Measurements from ENCODE around the gene TUBA3C.
"Not testable (repeated sequence)": the region's sequence is repeated elsewhere in the genome, so short reads cannot be mapped to it uniquely, and the experiment has no call there.

The TUBA3C gene

DNA sequence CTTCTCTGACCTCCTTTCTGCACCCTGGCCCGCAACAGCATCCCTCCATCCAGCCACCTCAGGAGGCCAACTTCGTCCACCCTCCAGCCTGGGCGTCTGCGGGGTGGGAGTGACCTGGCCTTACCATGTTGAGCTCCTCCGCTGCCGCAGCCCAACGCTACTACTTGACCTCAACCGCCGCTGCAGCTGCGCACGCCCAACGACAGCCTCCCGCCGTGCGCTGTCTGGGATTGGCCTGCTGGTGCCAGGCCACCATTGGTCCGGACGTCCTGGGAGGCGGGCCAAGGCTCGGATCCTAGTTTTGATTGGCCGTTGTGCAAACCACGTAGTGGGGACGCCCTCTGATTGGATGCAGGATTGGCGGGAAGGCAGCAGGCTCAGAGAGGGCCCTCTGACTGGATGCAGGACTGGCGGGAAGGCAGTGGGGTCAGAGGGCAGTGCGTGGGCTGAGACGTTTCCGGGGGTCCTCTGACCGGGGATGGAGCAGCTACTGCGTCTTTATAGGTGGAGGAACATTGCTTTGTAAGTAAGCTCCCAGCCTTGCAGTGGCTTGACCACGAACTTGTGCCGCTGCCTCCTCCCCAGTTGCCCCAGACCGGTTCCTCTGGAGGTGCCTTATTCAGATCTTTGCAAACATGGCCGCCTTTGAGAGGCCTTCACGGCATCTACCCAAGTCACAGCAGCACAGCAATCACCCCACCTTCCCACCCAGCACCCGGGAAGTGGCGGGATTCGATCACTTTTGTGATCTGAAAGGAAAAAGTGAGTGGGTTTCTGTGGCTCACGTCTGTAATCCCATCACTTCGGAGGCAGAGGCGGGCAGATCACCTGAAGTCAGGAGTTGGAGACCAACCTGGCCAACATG is at the start of gene TUBA3C:
Gene TUBA3C (minus strand): TSS at position 204 of the 865 bp plus-strand sequence. CDS start 77 bp downstream, at position 127.
- no peak within 1 kb of the TSS for H3K4me3 ChIP-seq (ENCODE audit: low read depth, low read length)
- no peak for DNase-seq (ENCODE audit: low read depth)
- TF ChIP-seq, protein P1, sequence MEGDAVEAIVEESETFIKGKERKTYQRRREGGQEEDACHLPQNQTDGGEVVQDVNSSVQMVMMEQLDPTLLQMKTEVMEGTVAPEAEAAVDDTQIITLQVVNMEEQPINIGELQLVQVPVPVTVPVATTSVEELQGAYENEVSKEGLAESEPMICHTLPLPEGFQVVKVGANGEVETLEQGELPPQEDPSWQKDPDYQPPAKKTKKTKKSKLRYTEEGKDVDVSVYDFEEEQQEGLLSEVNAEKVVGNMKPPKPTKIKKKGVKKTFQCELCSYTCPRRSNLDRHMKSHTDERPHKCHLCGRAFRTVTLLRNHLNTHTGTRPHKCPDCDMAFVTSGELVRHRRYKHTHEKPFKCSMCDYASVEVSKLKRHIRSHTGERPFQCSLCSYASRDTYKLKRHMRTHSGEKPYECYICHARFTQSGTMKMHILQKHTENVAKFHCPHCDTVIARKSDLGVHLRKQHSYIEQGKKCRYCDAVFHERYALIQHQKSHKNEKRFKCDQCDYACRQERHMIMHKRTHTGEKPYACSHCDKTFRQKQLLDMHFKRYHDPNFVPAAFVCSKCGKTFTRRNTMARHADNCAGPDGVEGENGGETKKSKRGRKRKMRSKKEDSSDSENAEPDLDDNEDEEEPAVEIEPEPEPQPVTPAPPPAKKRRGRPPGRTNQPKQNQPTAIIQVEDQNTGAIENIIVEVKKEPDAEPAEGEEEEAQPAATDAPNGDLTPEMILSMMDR (IDR thresholded peaks at IDR 0.05; ENCODE audit: insufficient read depth, low read depth, low read length, missing control alignments), result no peak

DNA sequence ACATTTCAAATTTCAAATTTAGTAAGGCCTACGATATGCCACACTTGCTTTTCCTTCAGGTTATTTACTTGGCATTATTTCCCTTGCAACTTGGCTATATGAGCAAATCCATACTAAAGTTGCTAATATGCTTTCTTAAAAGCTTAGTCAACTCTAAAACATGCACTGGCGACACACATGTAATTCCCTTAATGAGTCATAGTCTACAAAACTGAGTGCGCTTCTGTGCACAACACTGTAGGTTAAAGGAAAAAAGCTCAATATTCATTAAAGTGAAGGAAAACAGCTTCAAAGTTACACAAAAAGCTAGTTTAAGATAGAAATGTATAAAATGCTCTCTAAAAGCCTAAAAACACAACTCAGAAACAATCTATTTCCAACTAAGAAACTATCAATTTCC is 25.8 kb upstream of the TUBA3C start:
- not testable (repeated sequence) for DNase-seq (ENCODE audit: low read depth); H3K4me3 ChIP-seq (ENCODE audit: low read depth, low read length)

DNA sequence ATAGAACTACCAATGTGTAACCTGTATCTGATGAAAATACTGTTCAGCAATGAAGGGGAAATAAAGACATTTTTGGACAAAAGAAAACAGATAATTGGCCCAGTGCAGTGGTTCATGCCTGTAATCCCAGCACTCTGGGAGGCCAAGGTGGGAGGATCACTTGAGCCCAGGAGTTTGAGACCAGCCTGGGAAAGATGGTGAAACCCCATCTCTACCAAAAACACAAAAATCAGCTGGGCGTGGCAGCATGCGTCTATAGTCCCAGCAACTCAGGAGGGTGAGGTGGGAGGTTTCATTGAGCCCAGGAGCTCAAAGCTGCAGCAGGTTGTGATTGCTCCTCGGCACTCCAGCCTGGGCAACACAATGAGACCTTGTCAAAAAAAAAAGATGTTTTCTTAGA is 11.0 kb upstream of the TUBA3C start:
- DNase-seq (ENCODE audit: low read depth); H3K4me3 ChIP-seq (ENCODE audit: low read depth, low read length): not testable (repeated sequence)

DNA sequence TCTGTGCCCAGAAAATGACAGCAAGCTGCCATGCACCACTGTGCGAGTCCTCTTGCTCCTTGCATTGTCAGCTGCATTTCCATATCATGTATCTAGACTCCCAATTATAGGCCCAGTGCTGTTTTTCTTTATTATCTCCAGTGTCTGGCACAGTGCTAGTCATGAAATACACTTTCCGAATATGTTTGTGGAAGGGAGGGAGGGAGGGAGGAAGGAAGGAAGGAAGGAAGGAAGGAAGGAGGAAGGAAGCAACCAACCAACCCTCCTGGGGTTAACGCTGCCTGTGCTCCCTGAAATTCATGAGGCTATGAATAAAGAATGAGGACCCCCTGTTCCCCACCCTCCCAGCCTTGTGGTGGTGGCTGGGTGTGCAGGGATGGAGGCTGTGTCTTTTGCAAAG is 8.3 kb upstream of the TUBA3C start:
- H3K4me3 ChIP-seq (ENCODE audit: low read depth, low read length); DNase-seq (ENCODE audit: low read depth): not testable (repeated sequence)

DNA sequence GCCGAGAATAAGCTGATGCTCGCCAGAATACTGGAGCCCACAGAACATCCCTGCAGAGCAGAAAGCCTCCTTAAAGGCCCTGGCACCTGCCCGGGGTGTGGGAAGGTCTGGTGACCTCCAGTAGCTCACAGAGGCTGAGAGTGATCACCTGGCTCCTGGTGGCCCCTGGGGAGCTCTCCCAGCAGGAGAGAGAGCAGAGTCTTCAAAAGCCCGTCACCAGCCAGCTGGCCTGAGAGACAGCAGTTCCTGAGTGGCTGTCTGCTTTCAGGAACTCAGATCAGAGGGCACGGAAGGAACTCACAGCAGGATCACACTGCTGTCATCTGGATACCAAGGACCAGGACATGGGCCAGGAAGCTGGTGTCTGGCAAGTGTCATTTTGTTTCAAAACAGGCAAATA is 7.7 kb upstream of the TUBA3C start:
- not testable (repeated sequence) for H3K4me3 ChIP-seq (ENCODE audit: low read depth, low read length); DNase-seq (ENCODE audit: low read depth)

DNA sequence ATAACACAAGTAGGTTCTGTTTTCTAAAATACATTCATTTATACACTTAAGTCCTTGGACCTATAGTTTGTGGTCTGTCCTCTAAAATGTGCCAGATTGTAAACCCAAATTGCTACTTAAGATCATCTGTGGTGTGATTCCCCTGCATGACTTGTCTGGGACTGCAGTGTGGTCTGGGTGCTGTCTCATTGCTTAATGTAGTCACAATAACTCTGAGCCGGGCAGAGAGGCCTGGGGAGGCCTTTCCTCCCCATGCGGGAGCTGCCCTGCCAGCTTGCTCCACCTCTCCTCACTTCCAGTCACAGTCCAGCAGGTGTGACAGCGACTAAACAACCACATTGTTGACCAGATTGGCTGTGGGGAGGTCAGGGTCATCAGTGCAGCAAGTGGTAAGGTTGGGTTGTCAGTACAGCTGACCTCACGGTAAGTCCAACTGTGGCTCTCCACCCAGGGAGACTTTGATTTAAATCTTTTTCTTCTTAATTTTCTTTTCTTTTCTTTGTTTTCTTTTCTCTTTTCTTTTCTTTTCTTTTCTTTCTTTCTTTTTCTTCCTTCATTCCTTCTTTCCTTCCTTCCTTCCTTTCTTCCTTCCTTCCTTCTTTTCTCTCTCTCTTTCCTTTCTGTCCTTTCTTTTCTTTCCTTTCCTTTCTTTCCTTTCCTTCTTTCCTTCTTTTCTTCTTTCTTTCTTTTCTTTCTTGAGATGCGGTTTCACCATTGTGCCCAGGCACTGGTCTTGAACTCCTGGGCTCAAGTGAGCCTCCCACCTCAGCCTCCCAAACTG is 4.4 kb upstream of the TUBA3C start:
- peak; percentile 8 for DNase-seq (ENCODE audit: low read depth)
- H3K4me3 ChIP-seq (ENCODE audit: low read depth, low read length), result no peak overlapping the region
- TF ChIP-seq, protein P1 (IDR thresholded peaks at IDR 0.05; ENCODE audit: insufficient read depth, low read depth, low read length, missing control alignments), result no peak

DNA sequence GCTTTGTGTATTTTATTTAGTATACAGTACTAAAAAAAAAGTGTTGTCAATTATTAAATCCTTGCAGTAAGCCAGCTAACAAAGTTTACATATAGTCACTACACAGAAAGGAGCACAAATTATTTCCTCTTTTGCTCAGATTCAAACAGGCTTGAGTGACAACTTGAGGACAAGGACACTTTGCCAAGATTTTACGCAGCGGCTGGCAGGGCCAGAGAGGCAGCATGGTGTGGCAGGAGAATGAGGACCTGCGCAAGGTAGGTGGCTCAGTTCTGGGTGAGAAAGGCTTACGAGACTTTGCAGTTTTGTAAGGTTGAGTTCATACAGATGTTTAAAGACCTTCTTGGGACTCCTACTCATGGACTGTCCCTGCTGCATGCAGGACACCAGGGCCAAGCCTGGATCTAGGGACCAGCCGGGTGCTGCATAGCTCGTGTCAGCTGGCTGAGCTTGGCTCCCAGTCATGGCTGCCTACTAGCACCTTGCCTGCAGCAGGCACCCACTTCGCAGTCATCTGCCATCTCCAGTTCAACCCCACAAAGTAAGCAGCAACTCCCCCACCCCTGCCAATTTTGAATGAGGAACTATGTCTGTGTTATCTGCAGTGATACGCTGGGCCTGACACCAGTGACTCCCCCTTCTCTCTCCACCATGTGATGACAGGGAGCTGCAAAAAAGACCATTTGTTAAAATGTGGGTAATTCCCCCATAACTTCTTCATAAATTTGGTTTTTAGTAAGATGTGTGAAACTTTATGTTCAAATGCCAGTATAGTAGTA is 3.7 kb upstream of the TUBA3C start:
- H3K4me3 ChIP-seq (ENCODE audit: low read depth, low read length), result no peak overlapping the region
- TF ChIP-seq, protein P1 (IDR thresholded peaks at IDR 0.05; ENCODE audit: insufficient read depth, low read depth, low read length, missing control alignments), result no peak
- no peak for DNase-seq (ENCODE audit: low read depth)

DNA sequence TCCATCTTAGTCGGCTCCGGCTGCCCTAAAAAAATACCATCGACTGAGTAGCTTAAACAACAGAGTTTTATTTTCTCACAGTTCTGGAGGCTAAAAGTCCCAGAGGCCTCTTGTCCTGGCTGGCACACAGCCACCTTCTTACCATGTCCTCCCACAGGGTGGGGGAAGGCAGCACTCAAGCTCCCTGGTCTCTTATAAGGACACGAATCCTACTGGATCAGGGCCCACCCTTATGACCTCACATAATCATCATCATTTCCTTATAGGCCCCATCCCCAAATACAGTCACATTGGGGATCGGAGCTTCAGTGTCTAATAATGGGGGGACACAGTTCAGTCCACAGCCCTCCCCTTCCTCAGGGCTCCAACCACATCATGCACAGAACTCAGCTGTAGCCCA is 2.6 kb upstream of the TUBA3C start:
- H3K4me3 ChIP-seq (ENCODE audit: low read depth, low read length), result no peak overlapping the region
- no peak for DNase-seq (ENCODE audit: low read depth)
- TF ChIP-seq, protein P1 (IDR thresholded peaks at IDR 0.05; ENCODE audit: insufficient read depth, low read depth, low read length, missing control alignments), result no peak

Data from GM12865 (cell line).